HG03135 (cell line): ENCODE data around the gene DHRS4L2.
"Not testable (repeated sequence)": the region's sequence is repeated elsewhere in the genome, so short reads cannot be mapped to it uniquely, and the experiment has no call there.

Experiments used
- ATAC-seq: cut with Tn5 transposase; IDR thresholded peaks from one replicate; pipeline ENCODE4 v1.9.1; 2021; ENCODE audit warnings: mild to moderate bottlenecking, moderate library complexity; ENCODE audit not compliant: unreplicated experiment

DHRS4L2 gene

GRCh38 chr14:24013654-24014514 lies 25.2 kb downstream of the DHRS4L2 start:
- ATAC-seq, result no peak

GRCh38 chr14:24015745-24016144 lies 27.0 kb downstream of the DHRS4L2 start:
- ATAC-seq, result not testable (repeated sequence)

GRCh38 chr14:24018978-24019377 lies 30.2 kb downstream of the DHRS4L2 start:
- not testable (repeated sequence) for ATAC-seq

GRCh38 chr14:24019944-24020343 lies 31.2 kb downstream of the DHRS4L2 start:
- not testable (repeated sequence) for ATAC-seq

GRCh38 chr14:24020520-24020919 lies 31.8 kb downstream of the DHRS4L2 start:
- ATAC-seq, result not testable (repeated sequence)

- ATAC-seq, result not testable (repeated sequence)
These were observed 36.2 kb downstream of the DHRS4L2 start for GRCh38 chr14:24024939-24025418.

- ATAC-seq, result not testable (repeated sequence)
These were observed 41.0 kb downstream of the DHRS4L2 start for GRCh38 chr14:24029687-24030086.

- ATAC-seq, result not testable (repeated sequence)
These were observed 42.6 kb downstream of the DHRS4L2 start for GRCh38 chr14:24031331-24031730.

GRCh38 chr14:24032727-24033418 lies 44.1 kb downstream of the DHRS4L2 start:
- no peak for ATAC-seq

- not testable (repeated sequence) for ATAC-seq
These were observed 47.0 kb downstream of the DHRS4L2 start for GRCh38 chr14:24035769-24036168.

GRCh38 chr14:24036169-24036962 lies 47.6 kb downstream of the DHRS4L2 start:
- ATAC-seq, result peak; percentile 47

GRCh38 chr14:24036963-24037657 lies 48.4 kb downstream of the DHRS4L2 start:
- ATAC-seq, result peak; percentile 30

- no peak for ATAC-seq
These were observed 48.9 kb downstream of the DHRS4L2 start for GRCh38 chr14:24037658-24038037.

GRCh38 chr14:24038686-24039085 lies 50.0 kb downstream of the DHRS4L2 start:
- no peak for ATAC-seq

- ATAC-seq, result no peak
These were observed 52.0 kb downstream of the DHRS4L2 start for GRCh38 chr14:24040692-24041091.

- no peak for ATAC-seq
These were observed 54.0 kb downstream of the DHRS4L2 start for GRCh38 chr14:24042746-24043145.

GRCh38 chr14:24049002-24049401 lies 60.3 kb downstream of the DHRS4L2 start:
- not testable (repeated sequence) for ATAC-seq

- not testable (repeated sequence) for ATAC-seq
These were observed 62.0 kb downstream of the DHRS4L2 start for GRCh38 chr14:24050753-24051152.

- ATAC-seq, result peak; percentile 7
These were observed 62.6 kb downstream of the DHRS4L2 start for GRCh38 chr14:24051176-24051788.
